ENCODE results near the gene PTH1R. TPM values are rescaled to one million over a fixed set of nuclear protein-coding genes. Genes with fewer than 3 reads are reported as not detected.

The PTH1R gene
- total RNA-seq, 1 donor from 2014 or later: 14.5 TPM

DNA sequence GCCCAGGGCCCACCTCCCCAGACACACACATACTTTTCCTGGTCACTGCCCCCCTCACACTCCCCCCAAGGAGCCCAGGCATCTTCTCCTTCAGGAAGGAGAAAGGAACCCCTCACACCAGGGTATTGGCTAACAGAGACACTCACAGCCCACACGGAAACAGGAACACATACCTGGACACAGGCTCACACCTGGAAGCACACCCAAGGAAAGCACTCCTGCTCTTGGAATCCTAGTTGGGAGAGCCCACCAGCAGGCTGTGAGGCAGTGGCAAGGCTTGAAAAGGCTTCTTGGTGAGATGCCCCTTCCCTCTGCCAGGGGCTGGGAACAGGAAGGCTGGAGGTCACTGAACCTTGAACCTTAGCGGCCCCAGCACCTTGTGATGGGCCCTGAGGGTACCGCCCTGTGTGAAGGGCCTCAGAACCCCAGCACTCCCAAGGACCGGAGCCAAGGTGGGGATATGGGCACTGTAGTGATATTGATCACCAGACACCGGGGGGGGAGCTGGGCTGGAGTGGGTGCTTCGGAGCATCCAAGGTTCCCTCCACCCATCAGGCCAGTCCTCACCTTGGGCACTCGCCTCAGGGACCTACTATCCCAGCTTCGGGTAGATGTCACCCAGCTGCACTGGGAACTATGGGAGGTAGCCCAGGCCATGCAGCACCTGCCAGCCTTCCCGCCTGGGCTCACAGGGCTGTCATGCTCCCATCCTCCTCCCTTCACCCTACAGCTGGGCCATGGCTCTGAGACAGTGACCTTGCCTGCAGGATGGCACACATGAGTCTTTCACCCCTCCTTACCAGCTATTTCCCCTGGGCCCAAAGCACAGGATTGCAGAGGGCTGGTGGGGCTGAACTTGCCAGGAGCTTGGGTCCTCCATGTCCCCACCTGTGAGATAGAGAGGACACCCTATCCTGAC lies 30.6 kb upstream of the PTH1R start:
- no peak for DNase-seq
- Histone ChIP-seq H3K27me3 (ENCODE audit: low read depth) (no peaks in the 10 kb centered on the region), H3K4me1 (peaks cover 21% of the 10 kb centered on the region), H3K27ac (peak overlapping the region; percentile 80), H3K36me3 (no peaks in the 10 kb centered on the region), H3K9me3 (no peaks in the 10 kb centered on the region), H3K4me3 (peak overlapping the region; percentile 67)
- no peak for ATAC-seq
- intact Hi-C loops (cut with DNase I): no loop called here
- TF ChIP-seq, protein P1, sequence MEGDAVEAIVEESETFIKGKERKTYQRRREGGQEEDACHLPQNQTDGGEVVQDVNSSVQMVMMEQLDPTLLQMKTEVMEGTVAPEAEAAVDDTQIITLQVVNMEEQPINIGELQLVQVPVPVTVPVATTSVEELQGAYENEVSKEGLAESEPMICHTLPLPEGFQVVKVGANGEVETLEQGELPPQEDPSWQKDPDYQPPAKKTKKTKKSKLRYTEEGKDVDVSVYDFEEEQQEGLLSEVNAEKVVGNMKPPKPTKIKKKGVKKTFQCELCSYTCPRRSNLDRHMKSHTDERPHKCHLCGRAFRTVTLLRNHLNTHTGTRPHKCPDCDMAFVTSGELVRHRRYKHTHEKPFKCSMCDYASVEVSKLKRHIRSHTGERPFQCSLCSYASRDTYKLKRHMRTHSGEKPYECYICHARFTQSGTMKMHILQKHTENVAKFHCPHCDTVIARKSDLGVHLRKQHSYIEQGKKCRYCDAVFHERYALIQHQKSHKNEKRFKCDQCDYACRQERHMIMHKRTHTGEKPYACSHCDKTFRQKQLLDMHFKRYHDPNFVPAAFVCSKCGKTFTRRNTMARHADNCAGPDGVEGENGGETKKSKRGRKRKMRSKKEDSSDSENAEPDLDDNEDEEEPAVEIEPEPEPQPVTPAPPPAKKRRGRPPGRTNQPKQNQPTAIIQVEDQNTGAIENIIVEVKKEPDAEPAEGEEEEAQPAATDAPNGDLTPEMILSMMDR (IDR thresholded peaks at IDR 0.05): no peak

DNA sequence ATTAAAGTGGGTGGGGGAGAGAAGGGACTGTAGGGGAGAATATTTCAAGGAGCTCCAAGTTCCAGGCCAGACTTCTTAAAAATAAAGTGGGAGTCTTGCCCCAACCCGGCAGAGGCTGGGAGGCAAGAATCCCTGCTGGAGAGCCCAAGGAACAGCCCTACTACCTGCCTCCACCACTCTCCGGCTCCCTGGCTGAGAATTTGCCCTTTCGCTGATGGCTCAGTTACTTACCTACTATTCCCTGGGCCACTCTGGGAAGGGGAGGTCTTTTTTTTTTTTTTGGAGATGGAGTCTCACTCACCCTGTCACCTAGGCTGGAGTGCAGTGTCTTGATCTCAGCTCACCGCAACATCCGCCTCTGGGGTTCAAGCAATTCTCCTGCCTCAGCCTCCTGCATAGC lies 29.8 kb upstream of the PTH1R start:
- no peak overlapping the region for H3K27ac ChIP-seq
- intact Hi-C loops (cut with DNase I): no loop called here
- no peaks in the 10 kb centered on the region for H3K27me3 ChIP-seq (ENCODE audit: low read depth)
- no peak for ATAC-seq
- no peak overlapping the region for H3K4me3 ChIP-seq
- H3K36me3 ChIP-seq: no peaks in the 10 kb centered on the region
- TF ChIP-seq, protein P1 (IDR thresholded peaks at IDR 0.05): no peak
- no peak for DNase-seq
- H3K4me1 ChIP-seq: peaks cover 21% of the 10 kb centered on the region
- no peaks in the 10 kb centered on the region for H3K9me3 ChIP-seq

DNA sequence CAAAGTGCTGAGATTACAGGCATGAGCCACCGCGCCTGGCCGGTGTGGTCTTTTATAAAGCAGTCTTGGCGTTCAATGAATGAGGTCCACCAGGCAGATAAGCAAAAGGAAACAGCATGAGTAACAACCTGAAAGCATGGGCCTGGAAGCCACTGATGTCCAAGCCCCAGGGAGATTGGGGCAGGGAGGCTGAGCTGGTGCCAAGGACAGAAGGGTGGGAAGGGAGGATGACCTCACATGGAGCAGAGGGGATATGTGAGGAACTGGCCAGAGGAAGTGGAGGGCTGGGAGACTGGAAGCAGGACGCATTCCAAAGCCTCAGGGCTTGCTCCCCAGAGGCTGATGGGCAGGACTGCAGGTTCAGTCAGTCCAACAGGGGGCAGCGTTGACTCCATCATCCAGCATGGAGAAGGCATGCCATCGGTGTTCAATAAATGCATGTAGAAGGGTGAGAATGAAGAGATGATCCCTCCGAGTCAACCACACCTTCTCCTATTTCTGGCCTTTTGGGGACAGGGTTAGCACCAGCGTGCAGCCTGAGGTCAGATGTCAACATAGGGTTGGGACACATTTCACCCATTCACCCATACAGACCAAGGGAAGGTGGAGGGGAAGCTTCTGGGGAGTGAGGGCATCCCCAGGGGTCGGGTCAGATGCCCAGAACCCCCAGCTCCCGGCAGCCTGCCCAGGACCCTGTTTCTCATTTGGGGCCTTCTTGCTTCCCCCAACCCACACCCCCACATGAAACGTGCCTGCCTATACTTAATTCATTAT lies 29.1 kb upstream of the PTH1R start:
- ATAC-seq (no peak), DNase-seq (no peak)
- H3K9me3 ChIP-seq: no peaks in the 10 kb centered on the region
- H3K4me1 ChIP-seq: peaks cover 21% of the 10 kb centered on the region
- intact Hi-C loops (cut with DNase I): no loop called here
- no peak overlapping the region for H3K4me3 ChIP-seq
- no peaks in the 10 kb centered on the region for H3K36me3 ChIP-seq
- TF ChIP-seq, protein P1 (IDR thresholded peaks at IDR 0.05): peak; percentile 45
- no peak overlapping the region for H3K27ac ChIP-seq
- no peaks in the 10 kb centered on the region for H3K27me3 ChIP-seq (ENCODE audit: low read depth)

DNA sequence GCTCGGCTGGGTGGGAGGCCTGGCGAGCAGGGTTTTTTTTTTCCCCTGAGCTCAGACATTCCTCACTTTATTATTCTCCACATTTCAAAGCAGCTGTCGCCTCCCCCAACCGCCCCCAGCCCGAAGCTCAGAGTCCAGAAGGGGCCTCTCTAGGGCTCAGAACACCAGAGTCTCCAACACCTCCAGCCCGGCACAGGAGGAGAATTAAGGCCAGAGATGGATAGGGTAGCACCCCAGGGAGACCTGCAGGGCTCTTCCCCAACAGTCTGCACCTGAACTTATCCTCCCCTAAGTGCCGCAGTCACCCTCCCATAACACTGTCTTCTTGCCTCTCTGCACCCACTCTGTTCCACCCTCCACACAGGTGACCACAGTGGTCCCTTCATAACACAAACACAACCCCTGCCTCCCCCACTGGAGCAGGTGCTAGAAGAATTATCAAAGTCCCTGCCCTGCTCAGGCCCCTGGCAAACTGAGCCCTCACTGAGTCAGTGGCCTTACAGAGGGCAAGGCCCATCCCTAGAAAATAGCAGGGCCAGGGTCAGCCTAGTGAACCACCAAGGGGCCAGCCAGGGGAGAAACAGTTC lies 28.4 kb upstream of the PTH1R start:
- Histone ChIP-seq H3K27ac (no peak overlapping the region), H3K4me1 (peaks cover 21% of the 10 kb centered on the region), H3K27me3 (ENCODE audit: low read depth) (no peaks in the 10 kb centered on the region), H3K4me3 (no peak overlapping the region), H3K9me3 (no peaks in the 10 kb centered on the region), H3K36me3 (no peaks in the 10 kb centered on the region)
- TF ChIP-seq, protein P1 (IDR thresholded peaks at IDR 0.05): no peak
- ATAC-seq (no peak), DNase-seq (no peak)
- intact Hi-C loops (cut with DNase I): no loop called here

DNA sequence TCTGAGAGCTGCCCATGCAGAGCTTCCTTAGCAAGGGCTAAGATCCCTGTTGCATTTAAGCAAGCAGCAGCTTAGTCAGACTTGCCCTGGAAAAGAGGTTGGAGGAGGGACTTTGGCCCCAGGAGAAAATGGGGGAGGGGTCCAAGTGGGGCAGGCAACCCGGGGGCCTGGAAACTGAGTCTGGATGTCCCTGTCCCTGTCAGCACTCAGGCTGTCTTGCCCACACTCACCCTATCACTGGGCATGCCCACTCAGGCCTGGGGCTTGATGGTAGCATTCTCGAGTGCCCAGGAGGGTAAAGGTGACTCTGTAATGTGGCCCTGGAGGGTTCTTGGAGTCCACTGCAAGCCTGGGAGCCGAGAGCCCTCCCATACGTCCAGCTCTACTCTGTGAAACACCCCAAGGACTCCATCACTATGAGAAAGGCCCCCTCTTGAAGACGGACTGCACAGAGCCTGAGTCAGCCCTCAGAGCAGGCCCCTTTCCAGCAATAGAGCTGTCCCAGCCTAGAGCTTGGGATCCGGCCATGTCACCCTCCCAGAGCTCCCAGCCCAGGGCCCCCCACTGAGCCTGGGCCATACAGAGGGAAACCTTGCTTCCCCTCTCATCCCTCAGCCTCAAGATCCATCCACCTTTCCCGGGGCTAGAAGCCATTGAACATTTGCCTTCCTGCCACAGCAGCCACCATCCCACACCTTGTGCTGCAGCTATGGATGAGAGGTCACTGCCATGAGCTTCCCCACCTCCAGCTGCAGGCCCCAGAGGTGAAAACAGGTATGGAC lies 27.6 kb upstream of the PTH1R start:
- ATAC-seq (no peak), DNase-seq (no peak)
- Histone ChIP-seq H3K9me3 (no peaks in the 10 kb centered on the region), H3K4me1 (peaks cover 21% of the 10 kb centered on the region), H3K4me3 (no peak overlapping the region), H3K27ac (no peak overlapping the region), H3K36me3 (no peaks in the 10 kb centered on the region), H3K27me3 (ENCODE audit: low read depth) (no peaks in the 10 kb centered on the region)
- intact Hi-C loops (cut with DNase I): no loop called here
- TF ChIP-seq, protein P1 (IDR thresholded peaks at IDR 0.05): no peak
